Lung (tissue), 12 donors: ENCODE results near the gene PCGF2. TPM values are rescaled to one million over a fixed set of nuclear protein-coding genes. Genes with fewer than 3 reads are reported as not detected.

ENCODE experiments used
- ATAC-seq: fragments of 200-7000 bp; cut with Tn5 transposase; one replicate; pipeline ENCODE4 v1.9.1; 2020; ENCODE audit warnings: moderate number of reproducible peaks; ENCODE audit not compliant: insufficient read depth, low FRiP score
- DNase-seq, 3 donors: peaks; one replicate each; pipeline ENCODE4 v3.0.0-alpha.2; 2013 to 2017
- H3K27ac ChIP-seq, 2 donors: one replicate each; pipeline ENCODE4 v1.5.1; 2013; ENCODE audit warnings: mild to moderate bottlenecking in 2 of 2, moderate library complexity in 2 of 2, control low read depth in 1 of 2, inconsistent platforms in 1 of 2, low read depth in 1 of 2, low read length in 1 of 2
- H3K27me3 ChIP-seq, 3 donors: one replicate each; pipeline ENCODE4 v1.5.1; 2013; ENCODE audit warnings: low read length in 2 of 3; ENCODE audit not compliant: control insufficient read depth in 3 of 3, insufficient read depth in 3 of 3
- H3K36me3 ChIP-seq, 4 donors: one replicate each; pipeline ENCODE4 v1.5.1; 2013; ENCODE audit warnings: low read length in 4 of 4, mild to moderate bottlenecking in 1 of 4, moderate library complexity in 1 of 4; ENCODE audit not compliant: control insufficient read depth in 4 of 4, insufficient read depth in 4 of 4
- H3K4me1 ChIP-seq, 5 donors: one replicate each; pipeline ENCODE4 v1.5.1; 2013; ENCODE audit warnings: low read length in 5 of 5, mild to moderate bottlenecking in 2 of 5, moderate library complexity in 1 of 5; ENCODE audit not compliant: control insufficient read depth in 5 of 5, insufficient read depth in 5 of 5
- H3K4me3 ChIP-seq: one replicate; pipeline ENCODE4 v1.5.1; 2013; ENCODE audit warnings: mild to moderate bottlenecking, control low read depth, moderate library complexity
- H3K9ac ChIP-seq, 2 donors: one replicate each; pipeline ENCODE4 v1.5.1; 2013; ENCODE audit warnings: low read length in 2 of 2, control low read depth in 1 of 2; ENCODE audit not compliant: insufficient read depth in 1 of 2
- H3K9me3 ChIP-seq, 4 donors: one replicate each; pipeline ENCODE4 v1.5.1; 2013; ENCODE audit warnings: low read length in 3 of 4, mild to moderate bottlenecking in 1 of 4, moderate library complexity in 1 of 4; ENCODE audit not compliant: control insufficient read depth in 4 of 4, insufficient read depth in 3 of 4
- WGBS, 2 donors: extraction: QIAGEN DNeasy Blood & Tissue Kit; methylation state at CpG; one replicate each; pipeline ENCODE4 v1.1.7; 2013; 5-methylcytosine and 5-hydroxymethylcytosine counted together
- polyA plus RNA-seq, 2 donors: library from polyadenylated mRNA; stranded (reverse); fragments of 200-250 nt; gene quantifications; one replicate each; pipeline ENCODE4 v1.2.1, GENCODE V29; 2013
- total RNA-seq, 2 donors: library from RNA; depleted of rRNA in 1 of 2; stranded (reverse); fragments of >200 nt in 1 of 2; gene quantifications; one replicate each; pipeline ENCODE4 v1.2.1, GENCODE V29; 2014 to 2021
- TF ChIP-seq, protein P1 (sequence below): IDR thresholded peaks from 2 replicates; pipeline ENCODE4 v1.5.1; 2012; ENCODE audit warnings: mild to moderate bottlenecking; ENCODE audit errors: control extremely low read depth, extremely low read depth
- donor health status: control.
- donor health status: control.
- donor health status: Bipolar disorder and iron deficiency.
- donor health status: healthy.
- donor health status: DM: yes; HTN: yes; CAD: no.

PCGF2 gene
- total and polyA plus RNA-seq, 4 donors: 17.1 to 61.4 (median 36.2) TPM

DNA sequence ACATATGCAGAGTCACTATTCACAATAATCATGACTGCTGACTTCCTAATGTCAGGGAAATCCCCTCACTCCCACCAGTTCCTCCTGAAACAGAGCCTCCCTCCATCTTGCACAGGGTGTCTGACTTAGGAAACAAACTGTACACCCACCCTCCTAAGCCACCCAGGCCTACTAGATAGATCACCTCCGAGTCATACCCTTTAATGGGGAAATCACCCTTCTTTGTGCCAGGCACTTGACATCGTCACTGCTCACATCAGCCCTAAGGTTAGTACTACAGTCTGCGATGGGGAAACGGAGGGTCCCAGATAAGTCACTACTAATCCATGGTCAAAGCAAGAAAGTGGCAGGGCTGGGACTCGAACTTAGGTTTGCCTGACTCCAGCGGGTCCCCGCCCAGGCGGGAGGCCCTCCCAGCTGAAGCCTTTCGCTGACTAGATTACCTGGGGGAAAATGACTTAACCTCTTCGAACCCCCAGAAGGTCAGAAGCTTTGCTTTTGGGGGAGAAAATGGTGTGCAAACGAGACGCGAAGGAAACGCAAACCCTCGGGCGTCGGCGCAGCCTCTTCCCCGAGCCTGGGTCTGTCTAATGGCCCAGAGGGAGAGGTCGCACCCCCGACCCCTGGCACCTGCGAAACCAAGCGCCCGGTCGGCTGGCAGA is 46.5 kb downstream of the PCGF2 start:
- DNase-seq (peak in 1 of 3 donors; percentile 43), ATAC-seq (no peak)
- Histone ChIP-seq H3K4me1 (peaks cover 3 to 41% (median 7%) of the 10 kb centered on the region in 5 donors), H3K9ac (peak overlapping the region; percentile 54 to 73), H3K27ac (peak overlapping the region; percentile 94 to 97), H3K9me3 (peaks cover 0 to 2% (median 0%) of the 10 kb centered on the region in 4 donors), H3K27me3 (no peaks in the 10 kb centered on the region), H3K4me3 (peak overlapping the region; percentile 65), H3K36me3 (no peaks in the 10 kb centered on the region)
- TF ChIP-seq, protein P1, sequence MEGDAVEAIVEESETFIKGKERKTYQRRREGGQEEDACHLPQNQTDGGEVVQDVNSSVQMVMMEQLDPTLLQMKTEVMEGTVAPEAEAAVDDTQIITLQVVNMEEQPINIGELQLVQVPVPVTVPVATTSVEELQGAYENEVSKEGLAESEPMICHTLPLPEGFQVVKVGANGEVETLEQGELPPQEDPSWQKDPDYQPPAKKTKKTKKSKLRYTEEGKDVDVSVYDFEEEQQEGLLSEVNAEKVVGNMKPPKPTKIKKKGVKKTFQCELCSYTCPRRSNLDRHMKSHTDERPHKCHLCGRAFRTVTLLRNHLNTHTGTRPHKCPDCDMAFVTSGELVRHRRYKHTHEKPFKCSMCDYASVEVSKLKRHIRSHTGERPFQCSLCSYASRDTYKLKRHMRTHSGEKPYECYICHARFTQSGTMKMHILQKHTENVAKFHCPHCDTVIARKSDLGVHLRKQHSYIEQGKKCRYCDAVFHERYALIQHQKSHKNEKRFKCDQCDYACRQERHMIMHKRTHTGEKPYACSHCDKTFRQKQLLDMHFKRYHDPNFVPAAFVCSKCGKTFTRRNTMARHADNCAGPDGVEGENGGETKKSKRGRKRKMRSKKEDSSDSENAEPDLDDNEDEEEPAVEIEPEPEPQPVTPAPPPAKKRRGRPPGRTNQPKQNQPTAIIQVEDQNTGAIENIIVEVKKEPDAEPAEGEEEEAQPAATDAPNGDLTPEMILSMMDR: no peak
- 1% methylated on average over 21 to 25 of the region's 25 CpGs for WGBS, 2 donors

GRCh38 chr17:38698760-38699159 is 49.4 kb downstream of the PCGF2 start:
- Histone ChIP-seq H3K9ac (no peak overlapping the region), H3K4me1 (peaks cover 7 to 36% (median 9%) of the 10 kb centered on the region in 5 donors), H3K9me3 (peaks cover 0 to 2% (median 0%) of the 10 kb centered on the region in 4 donors), H3K27me3 (no peaks in the 10 kb centered on the region), H3K36me3 (no peaks in the 10 kb centered on the region), H3K4me3 (no peak overlapping the region), H3K27ac (peak overlapping the region in 1 of 2 donors; percentile 76)
- TF ChIP-seq, protein P1: no peak
- DNase-seq (no peak), ATAC-seq (no peak)
- WGBS, 2 donors: 87 to 90% methylated on average over 5 of the region's 5 CpGs

DNA sequence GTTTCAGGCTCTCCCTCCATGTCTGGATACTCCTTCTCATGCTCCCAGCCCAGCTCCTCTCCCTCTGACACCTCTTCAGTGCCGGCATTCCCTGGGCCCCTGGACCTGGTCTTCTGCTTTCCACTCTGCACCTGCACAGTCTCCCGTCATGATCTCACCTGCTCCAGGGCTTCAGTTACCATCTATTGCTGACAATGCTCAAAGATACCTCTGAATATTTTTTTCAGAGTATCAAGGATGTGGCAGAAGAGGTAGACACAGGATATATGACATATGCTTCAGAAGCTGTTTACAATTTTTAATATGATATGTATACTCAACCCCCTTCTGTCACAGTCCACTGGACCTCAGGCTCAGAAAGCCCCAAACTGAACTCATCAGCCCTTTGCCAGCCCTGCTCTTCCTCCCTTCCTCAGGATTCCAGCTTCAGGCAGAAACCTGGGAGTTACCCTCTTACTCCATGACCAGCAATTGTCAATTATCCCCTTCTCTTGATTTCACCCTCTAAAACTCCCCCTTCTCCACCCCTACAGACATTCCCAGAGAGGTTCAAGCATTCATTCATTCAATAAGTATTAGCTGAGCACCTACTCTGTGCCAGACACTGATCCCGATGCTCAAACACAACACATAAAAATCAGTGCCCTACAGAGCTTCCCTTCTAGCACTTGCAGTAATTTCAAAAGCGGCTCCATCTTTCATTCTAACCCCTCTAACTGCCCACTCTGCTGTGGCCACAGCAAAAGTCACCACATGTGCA is 50.9 kb downstream of the PCGF2 start:
- 89 to 93% methylated on average over 4 of the region's 4 CpGs for WGBS, 2 donors
- Histone ChIP-seq H3K27me3 (no peaks in the 10 kb centered on the region), H3K9me3 (peaks cover 0 to 2% (median 0%) of the 10 kb centered on the region in 4 donors), H3K4me1 (peaks cover 7 to 26% (median 11%) of the 10 kb centered on the region in 5 donors), H3K36me3 (no peaks in the 10 kb centered on the region), H3K27ac (no peak overlapping the region), H3K4me3 (no peak overlapping the region), H3K9ac (no peak overlapping the region)
- ATAC-seq (no peak), DNase-seq (no peak)
- TF ChIP-seq, protein P1: no peak
